Loucy (cell line): ENCODE data around the gene ERO1A.

Source experiments
- H2AFZ ChIP-seq: fragments of 200-600 bp; sonication (generic); 2 replicates; pipeline ENCODE4 v1.6.0; 2016; ENCODE audit warnings: antibody characterized with exemption, mild to moderate bottlenecking, low read length, moderate library complexity
- H3F3A ChIP-seq: fragments of 200-600 bp; 2 replicates; pipeline ENCODE4 v1.6.0; 2016; ENCODE audit warnings: antibody characterized with exemption, low read depth, mild to moderate bottlenecking
- H3K27me3 ChIP-seq: fragments of 200-600 bp; sonication (generic); 2 replicates; pipeline ENCODE4 v1.6.1; 2014; ENCODE audit warnings: low read length, mild to moderate bottlenecking; ENCODE audit not compliant: insufficient read depth, poor library complexity, severe bottlenecking
- H3K36me3 ChIP-seq: fragments of 200-600 bp; sonication (generic); 2 replicates; pipeline ENCODE4 v1.6.1; 2016; ENCODE audit warnings: low read length; ENCODE audit not compliant: insufficient read depth
- H3K4me1 ChIP-seq: fragments of 200-600 bp; sonication (generic); 2 replicates; pipeline ENCODE4 v1.5.1; 2014; ENCODE audit warnings: low read length, mild to moderate bottlenecking; ENCODE audit not compliant: insufficient read depth, poor library complexity, severe bottlenecking
- H3K4me2 ChIP-seq: fragments of 200-600 bp; sonication (generic); 2 replicates; pipeline ENCODE4 v1.6.0; 2014; ENCODE audit warnings: antibody characterized with exemption, low read length, low read depth, mild to moderate bottlenecking; ENCODE audit not compliant: poor library complexity, severe bottlenecking
- H3K4me3 ChIP-seq: fragments of 200-600 bp; sonication (generic); 2 replicates; pipeline ENCODE4 v1.5.1; 2014; ENCODE audit warnings: low read length, mild to moderate bottlenecking, mixed read lengths; ENCODE audit not compliant: poor library complexity, severe bottlenecking
- H3K79me2 ChIP-seq: fragments of 200-600 bp; sonication (generic); 2 replicates; pipeline ENCODE4 v1.6.1; 2014; ENCODE audit warnings: low read length; ENCODE audit not compliant: insufficient read depth
- H3K9ac ChIP-seq: fragments of 200-600 bp; sonication (generic); 2 replicates; pipeline ENCODE4 v1.6.0; 2014; ENCODE audit warnings: mild to moderate bottlenecking, low read depth, low read length, moderate library complexity; ENCODE audit not compliant: poor library complexity, severe bottlenecking
- H3K9me2 ChIP-seq: fragments of 200-600 bp; sonication (generic); replicated peaks from 2 replicates; pipeline ENCODE4 v1.6.1; 2016; ENCODE audit warnings: low read depth, low read length, mixed read lengths
- H3K9me3 ChIP-seq: fragments of 200-600 bp; sonication (generic); 2 replicates; pipeline ENCODE4 v1.6.1; 2014; ENCODE audit warnings: mild to moderate bottlenecking, antibody characterized with exemption, low read length, low read depth; ENCODE audit not compliant: insufficient read depth
- H4K20me1 ChIP-seq: fragments of 200-600 bp; sonication (generic); 2 replicates; pipeline ENCODE4 v1.6.0; 2014; ENCODE audit warnings: antibody characterized with exemption, low read length, mild to moderate bottlenecking; ENCODE audit not compliant: insufficient read depth, poor library complexity, severe bottlenecking
- EZH2phosphoT487 ChIP-seq: fragments of 200-600 bp; IDR thresholded peaks from 2 replicates; pipeline ENCODE4 v1.6.1; 2018; ENCODE audit warnings: antibody characterized with exemption, mild to moderate bottlenecking, moderate library complexity, borderline replicate concordance
- TF ChIP-seq, protein P1 (sequence below): fragments of 200-600 bp; sonication (generic); conservative IDR thresholded peaks from 2 replicates; pipeline ENCODE4 v1.5.1; 2014; ENCODE audit warnings: mild to moderate bottlenecking, antibody characterized with exemption, low read length

The ERO1A gene

GRCh38 chr14:52619687-52620086, 75.7 kb downstream of the ERO1A start:
- Histone ChIP-seq H3K9me3 (no peaks in the 10 kb centered on the region), H3K79me2 (no peaks in the 10 kb centered on the region)
- no peak for TF ChIP-seq EZH2phosphoT487
- TF ChIP-seq, protein P1, sequence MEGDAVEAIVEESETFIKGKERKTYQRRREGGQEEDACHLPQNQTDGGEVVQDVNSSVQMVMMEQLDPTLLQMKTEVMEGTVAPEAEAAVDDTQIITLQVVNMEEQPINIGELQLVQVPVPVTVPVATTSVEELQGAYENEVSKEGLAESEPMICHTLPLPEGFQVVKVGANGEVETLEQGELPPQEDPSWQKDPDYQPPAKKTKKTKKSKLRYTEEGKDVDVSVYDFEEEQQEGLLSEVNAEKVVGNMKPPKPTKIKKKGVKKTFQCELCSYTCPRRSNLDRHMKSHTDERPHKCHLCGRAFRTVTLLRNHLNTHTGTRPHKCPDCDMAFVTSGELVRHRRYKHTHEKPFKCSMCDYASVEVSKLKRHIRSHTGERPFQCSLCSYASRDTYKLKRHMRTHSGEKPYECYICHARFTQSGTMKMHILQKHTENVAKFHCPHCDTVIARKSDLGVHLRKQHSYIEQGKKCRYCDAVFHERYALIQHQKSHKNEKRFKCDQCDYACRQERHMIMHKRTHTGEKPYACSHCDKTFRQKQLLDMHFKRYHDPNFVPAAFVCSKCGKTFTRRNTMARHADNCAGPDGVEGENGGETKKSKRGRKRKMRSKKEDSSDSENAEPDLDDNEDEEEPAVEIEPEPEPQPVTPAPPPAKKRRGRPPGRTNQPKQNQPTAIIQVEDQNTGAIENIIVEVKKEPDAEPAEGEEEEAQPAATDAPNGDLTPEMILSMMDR, result no peak

GRCh38 chr14:52618602-52619001, 76.8 kb downstream of the ERO1A start:
- no peaks in the 10 kb centered on the region for H3K9me3 ChIP-seq
- no peak for TF ChIP-seq EZH2phosphoT487
- H3K4me2 ChIP-seq, result no peak overlapping the region
- H3K9ac ChIP-seq, result no peak overlapping the region
- no peaks in the 10 kb centered on the region for H3K36me3 ChIP-seq
- no peaks in the 10 kb centered on the region for H3K9me2 ChIP-seq
- no peaks in the 10 kb centered on the region for H3F3A ChIP-seq
- H3K4me1 ChIP-seq, result no peaks in the 10 kb centered on the region
- no peaks in the 10 kb centered on the region for H3K79me2 ChIP-seq
- no peaks in the 10 kb centered on the region for H3K27me3 ChIP-seq
- H3K4me3 ChIP-seq, result no peak overlapping the region
- H4K20me1 ChIP-seq, result no peaks in the 10 kb centered on the region
- H2AFZ ChIP-seq, result no peak overlapping the region

More at GRCh38 chr14:52619687-52620086, 75.7 kb downstream of the ERO1A start:
- Histone ChIP-seq H3K9me2 (no peaks in the 10 kb centered on the region), H3K4me3 (no peak overlapping the region), H3K4me1 (no peaks in the 10 kb centered on the region), H3K9ac (no peak overlapping the region), H3K27me3 (no peaks in the 10 kb centered on the region), H4K20me1 (no peaks in the 10 kb centered on the region), H3K4me2 (no peak overlapping the region), H3K36me3 (no peaks in the 10 kb centered on the region), H2AFZ (no peak overlapping the region), H3F3A (no peaks in the 10 kb centered on the region)

DNA sequence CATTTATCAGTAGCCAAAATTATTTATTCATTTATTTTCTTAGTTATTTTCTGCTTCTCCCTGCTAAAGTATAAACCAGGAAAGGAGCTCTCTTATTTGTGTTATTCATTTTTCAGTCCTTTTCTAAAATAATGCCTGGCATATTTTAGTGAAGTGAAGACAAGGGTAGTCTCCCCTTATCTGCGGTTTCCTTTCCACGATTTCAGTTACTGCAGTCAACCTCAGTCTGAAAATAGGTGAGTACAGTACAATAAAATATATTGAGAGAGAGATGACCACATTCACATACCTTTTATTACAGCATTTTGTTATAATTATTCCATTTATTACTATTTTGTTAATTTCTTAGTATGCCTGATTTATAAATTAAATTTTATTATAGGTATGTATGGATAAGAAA, 85.2 kb downstream of the ERO1A start:
- Histone ChIP-seq H2AFZ (no peak overlapping the region), H3F3A (no peaks in the 10 kb centered on the region), H3K9ac (no peak overlapping the region), H3K79me2 (no peaks in the 10 kb centered on the region), H3K9me3 (no peaks in the 10 kb centered on the region), H3K27me3 (no peaks in the 10 kb centered on the region), H3K9me2 (no peaks in the 10 kb centered on the region), H3K4me1 (no peaks in the 10 kb centered on the region), H4K20me1 (no peaks in the 10 kb centered on the region), H3K4me2 (no peak overlapping the region), H3K36me3 (no peaks in the 10 kb centered on the region), H3K4me3 (no peak overlapping the region)
- TF ChIP-seq EZH2phosphoT487, result no peak
- TF ChIP-seq, protein P1, result no peak

GRCh38 chr14:52609445-52610044, 85.8 kb downstream of the ERO1A start:
- Histone ChIP-seq H3K4me2 (no peak overlapping the region), H3F3A (no peaks in the 10 kb centered on the region), H2AFZ (no peak overlapping the region), H3K4me1 (no peaks in the 10 kb centered on the region), H3K9me3 (no peaks in the 10 kb centered on the region), H3K36me3 (no peaks in the 10 kb centered on the region), H3K27me3 (no peaks in the 10 kb centered on the region), H3K4me3 (no peak overlapping the region), H3K9ac (no peak overlapping the region), H4K20me1 (no peaks in the 10 kb centered on the region), H3K79me2 (no peaks in the 10 kb centered on the region), H3K9me2 (no peaks in the 10 kb centered on the region)
- TF ChIP-seq, protein P1, result no peak
- TF ChIP-seq EZH2phosphoT487, result no peak
